GM19463 (cell line): ENCODE measurements around the gene MYO1E.
"Not testable (repeated sequence)": the region's sequence is repeated elsewhere in the genome, so short reads cannot be mapped to it uniquely, and the experiment has no call there.

Source experiments
- ATAC-seq: cut with Tn5 transposase; IDR thresholded peaks from one replicate; pipeline ENCODE4 v1.9.1; 2021; ENCODE audit warnings: mild to moderate bottlenecking, moderate library complexity; ENCODE audit not compliant: unreplicated experiment

Gene MYO1E

DNA sequence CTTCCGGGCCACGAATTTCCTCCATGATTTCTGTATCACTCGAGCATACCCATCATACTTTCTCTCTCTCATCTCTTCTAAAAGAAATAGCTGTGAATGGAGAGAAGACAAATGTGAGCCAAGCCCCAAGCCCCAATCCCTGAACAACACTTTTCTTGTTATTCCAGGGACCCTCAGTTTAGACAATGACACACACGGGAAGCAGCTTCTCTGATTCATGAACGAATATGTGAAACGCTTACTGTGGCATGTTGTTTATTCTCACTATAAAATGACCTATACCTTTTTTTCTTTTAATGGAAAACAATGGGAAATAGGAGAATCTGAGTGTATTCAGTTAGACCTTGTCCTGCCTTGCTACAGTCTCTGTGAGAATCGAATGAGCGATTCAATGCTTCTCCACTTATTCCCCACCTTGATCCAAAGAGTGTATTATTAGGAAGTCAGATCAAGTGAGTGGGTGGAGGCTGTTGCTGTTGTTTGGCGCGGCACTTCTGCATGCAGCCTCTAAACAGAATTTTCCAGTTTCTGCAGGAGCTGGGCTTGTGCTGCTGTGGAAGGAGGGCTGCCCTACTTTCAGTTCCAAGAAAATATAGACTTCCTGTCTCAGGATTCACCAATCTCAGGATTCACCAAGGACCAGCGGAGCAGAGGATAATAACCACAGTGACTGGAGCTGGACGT is 198.4 kb downstream of the MYO1E start:
- no peak for ATAC-seq

DNA sequence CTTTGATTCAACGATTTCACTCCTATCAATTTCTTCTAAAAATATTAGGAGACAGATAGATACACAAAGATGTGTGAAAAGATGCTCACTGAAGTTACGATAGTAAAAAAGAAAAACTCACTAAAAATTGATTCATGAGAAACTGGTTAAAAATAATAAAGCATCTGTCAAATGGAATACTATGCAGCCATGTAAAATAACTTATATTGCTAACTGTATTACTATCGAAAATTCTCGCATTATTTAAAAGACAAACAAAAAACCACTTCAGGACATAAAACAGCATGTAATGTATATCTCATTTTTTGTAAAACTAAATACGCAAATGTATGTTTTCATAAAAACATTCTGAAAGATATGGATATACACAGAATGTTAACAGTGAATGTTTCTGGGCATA is 199.5 kb downstream of the MYO1E start:
- no peak for ATAC-seq

DNA sequence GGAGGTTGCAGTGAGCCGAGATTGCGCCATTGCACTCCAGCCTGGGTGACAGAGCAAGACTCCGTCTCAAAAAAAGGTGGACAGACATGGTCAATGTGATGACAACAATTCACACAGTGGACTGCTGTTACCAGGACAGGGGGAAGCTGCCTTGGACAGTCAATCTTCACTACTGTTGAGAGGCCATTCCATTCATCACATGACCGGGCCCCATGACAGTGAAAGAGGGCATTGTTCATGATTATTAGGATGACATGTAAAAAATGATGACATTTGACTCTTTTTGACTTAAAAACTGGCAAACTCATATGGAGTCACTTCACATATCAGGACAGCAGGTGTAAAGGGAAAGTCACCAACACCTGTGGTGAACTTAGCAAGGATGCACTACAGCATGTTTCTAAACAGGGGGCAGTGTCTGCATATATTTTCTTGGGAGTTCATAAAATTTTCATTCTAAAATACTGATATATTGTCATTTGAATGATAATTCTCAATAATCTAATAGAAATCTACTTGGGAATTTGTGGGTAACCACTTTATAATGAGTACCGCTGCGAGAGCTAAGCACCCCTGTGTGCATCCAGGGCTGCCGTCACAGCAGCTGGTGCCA is 200.3 kb downstream of the MYO1E start:
- no peak for ATAC-seq

DNA sequence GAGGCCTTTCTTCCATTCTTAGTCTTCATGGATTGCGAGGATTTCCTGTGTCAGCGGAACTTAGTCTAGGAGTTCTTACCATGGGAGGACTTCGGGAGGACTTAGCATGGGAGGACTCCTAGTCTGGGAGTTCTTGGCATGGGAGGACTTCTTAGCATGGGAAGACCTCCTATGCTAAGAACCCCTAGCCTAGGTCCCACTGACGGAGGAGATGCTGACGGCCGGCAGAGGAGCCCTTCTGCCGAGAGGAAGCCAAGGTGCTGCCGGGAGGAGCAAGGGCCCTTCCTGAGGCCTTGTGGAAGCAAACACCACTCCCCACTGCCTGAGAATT is 201.6 kb downstream of the MYO1E start:
- no peak for ATAC-seq

DNA sequence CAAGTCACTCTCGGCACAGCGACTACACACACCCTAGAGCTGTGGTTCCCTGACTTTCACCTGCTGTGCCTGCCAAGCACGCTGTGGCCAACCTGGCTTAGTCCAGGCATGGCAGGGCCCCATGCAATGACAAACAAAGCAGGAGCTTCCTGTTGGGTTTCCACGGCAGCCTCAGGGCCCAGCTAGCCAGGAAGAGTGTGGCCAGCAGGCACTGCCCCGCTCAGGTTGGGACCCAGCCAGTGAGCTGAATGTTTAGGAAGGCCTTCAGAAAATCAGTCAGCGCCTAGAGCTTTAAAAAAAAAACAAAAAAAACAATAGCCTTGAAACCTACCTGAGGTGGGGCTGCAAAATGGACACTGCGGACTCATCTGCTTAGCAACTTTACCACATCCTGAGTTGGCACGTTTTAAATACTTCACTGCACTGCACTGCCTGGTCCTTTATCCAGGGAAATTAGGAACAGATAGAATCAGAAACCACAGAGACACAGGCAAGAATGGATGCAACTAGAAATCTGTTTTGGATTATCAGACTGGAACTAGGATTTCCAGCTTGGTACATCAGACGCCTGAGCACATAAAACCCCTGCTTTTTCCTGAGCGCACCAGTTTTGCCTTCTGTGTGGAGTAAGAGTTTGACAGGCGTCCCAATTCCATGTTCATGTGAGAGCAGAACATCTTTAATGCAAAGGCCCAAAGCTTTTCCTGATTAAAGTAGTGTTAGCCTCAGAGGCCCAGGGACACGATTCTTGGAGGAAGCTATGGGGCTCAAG is 202.2 kb downstream of the MYO1E start:
- ATAC-seq = no peak

DNA sequence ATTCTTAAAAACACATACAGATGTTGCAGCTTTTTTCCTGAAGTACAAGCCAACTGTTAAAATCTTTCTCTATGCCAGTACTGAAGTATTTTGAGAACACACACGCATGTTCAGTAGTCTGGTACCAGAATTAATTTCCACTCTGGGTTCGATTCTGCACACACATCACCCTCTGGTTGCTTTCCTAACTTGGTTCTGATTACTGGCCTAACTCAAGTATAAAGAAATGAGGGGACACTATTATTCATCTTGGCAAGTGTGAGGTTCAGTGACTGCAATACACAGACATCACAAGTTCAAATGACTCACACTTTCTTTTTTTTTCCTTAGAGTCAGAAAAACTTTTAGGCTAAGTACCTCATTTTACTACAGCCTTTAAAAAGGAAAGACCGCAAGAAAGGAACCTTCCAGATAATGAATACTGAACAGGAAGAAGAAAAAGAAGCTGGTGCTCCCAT is 203.4 kb downstream of the MYO1E start:
- no peak for ATAC-seq

DNA sequence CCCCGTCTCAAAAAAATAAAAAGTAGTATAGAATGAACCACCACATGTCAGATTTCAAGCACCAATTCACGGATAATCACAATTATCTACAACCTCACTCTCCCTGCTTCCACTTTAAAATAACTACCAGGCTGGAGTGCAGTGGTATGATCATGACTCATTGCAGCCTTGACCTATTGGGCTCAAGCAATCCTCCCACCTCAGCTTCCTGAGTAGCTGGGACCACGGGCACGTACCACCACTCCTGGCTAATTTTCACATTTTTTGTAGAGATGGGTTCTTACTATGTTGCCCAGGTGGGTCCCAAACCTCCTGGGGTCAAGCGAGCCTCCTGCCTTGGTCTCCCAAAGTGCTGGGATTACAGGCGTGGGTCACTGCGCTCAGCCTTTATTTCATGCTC is 204.1 kb downstream of the MYO1E start:
- ATAC-seq = no peak

DNA sequence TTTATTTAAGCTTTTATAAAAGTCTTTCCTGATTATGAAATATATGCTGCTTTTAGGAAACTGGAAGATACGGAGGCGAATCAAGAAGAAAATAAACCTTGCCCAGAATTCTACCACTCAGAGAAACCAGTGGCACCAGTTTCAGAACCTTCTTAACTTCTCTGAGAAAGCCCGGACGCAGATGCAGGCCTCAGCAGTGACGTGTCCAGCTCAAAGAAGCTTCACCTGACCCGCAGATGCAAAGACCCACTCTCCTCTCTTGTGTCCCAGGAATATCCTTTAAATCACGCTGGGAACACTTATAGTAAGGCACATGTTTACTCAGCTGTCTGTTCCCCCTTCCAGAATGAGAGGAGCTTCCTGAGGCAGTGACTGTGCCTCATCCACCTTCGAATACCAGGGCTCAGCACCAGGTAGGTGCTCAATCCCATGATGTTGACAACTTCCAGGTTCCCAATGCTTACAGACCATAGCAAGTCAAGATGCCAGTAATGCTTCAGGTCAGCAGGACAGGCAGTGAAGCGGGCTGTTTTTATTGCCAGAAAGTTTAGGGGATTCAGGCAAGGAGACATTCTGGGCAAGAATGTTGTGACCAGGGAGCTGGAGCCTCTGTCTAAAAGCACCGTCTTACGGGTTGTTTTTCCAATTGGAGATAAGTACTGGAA is 205.9 kb downstream of the MYO1E start:
- no peak for ATAC-seq

DNA sequence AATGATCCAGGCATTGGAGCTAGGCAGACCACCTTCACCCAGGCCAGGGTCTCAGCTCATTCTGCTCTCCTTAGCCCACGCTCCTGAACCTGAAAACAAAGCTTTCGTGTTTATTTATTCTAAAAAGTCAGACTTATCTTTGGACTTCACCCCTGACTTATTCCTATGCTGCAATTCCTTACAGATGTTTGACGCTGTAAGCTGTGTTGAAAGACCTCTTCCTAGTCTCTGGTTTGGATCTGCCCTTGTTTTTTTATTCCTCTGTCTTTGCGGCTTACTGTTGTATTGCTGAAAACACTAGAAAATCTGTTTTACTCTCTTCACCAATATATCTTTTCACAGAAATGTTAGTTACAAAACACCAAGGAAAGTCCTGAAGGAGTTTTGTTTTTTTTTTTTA is 206.5 kb downstream of the MYO1E start:
- no peak for ATAC-seq

DNA sequence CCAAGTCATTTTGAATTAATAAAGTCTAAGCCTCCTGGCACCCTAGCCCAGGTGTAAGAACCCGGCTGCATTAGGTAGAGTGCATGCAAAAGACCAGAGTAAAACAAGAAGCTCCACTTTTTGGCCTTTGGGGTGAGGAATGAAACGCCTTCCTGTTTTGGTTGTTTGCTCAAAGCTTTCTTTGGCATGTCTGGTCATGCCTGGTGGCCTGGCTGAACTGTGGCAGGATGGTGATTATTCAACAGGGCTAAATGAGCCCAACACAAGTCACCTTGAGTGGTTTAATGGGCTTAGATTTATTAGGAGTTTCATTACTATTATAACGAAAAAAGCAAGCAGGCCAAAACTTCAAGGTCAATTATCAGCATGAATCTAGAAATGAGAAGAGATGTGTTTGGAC is 206.9 kb downstream of the MYO1E start:
- no peak for ATAC-seq

DNA sequence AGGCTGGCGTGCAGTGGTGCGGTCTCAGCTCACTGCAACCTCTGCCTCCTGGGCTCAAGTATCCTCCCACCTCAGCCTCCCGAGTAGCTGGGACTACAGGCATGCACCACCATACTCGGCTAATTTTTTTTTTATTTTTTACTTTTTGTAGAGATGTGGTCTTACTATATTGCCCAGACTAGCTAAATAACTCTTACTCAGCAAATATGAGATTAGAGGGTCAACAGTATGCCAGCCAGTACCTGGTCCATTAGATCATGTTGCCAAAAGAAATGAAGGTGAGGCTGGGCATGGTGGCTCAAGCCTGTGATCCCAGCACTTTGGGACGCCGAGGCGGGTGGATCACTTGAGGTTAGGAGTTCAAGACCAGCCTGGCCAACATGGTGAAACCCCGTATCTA is 210.6 kb downstream of the MYO1E start:
- ATAC-seq = not testable (repeated sequence)

DNA sequence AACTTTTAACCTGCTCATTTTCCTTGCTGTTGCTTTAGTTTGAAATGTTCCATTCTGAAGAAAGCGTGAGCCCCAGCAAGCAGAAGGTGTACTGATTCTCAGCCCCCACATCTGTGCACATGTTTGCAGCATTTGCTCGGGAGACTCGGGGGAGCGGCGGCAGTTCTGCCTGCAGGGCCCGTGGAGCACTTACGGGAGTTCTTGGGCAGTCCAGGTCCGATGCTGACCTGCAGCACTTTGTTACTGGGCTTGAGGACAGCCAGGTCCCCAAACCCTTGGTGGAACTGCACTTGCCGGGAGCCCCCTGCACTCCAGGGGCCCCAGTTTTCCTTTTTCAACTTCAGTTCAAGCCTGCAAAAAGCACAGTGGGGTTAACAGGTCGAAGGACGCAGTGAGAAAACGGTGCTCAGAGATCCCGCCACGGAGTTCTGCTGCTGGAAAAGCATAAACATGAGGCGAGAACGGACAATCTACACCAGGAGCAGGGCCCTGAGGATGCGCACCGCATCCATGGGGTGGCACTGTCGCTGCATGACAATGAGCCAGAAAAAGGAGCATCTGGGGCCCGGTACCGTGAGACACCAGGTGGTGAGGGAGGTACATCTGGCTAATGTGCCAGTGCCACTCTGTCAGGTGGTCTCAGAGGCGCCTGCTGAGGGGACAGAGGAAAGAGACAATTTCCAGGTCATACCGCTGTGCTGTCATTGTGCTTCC is 211.6 kb downstream of the MYO1E start:
- ATAC-seq = no peak

DNA sequence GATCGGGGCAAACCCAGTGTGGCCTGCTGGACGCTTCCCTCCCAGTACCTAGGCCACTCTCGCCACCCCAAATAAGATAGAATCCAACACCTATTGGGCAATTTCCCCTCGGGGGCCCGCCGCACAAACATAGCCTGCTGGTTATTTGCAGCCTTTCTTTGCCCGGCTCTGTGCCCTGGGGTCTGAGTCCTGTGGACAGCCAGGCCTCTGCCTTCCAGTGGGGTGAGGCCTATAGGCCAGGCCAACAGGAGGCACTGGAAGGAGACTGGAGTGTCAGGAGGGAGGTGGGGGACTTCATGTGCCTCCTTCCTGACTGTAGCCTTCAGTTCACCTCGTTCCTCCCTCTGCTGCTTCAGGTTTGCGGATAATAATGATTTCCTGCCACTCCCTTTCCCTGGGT is 213.5 kb downstream of the MYO1E start:
- ATAC-seq = no peak

DNA sequence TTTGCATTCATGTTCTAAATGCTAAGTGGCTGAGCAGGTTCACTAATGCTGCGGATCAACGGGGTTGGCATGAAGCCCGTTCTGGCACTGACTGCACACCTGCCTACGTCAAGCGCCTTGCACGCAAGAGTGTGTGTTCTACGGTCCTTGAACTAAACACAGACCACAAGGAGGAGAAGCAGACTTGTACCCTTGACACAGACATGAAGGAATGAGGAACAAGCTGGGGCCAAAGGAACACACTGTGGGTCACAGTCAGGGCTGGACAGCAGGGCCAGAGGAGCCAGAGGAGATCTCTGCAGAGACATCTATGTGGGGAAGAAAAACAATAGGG is 214.0 kb downstream of the MYO1E start:
- ATAC-seq = no peak

DNA sequence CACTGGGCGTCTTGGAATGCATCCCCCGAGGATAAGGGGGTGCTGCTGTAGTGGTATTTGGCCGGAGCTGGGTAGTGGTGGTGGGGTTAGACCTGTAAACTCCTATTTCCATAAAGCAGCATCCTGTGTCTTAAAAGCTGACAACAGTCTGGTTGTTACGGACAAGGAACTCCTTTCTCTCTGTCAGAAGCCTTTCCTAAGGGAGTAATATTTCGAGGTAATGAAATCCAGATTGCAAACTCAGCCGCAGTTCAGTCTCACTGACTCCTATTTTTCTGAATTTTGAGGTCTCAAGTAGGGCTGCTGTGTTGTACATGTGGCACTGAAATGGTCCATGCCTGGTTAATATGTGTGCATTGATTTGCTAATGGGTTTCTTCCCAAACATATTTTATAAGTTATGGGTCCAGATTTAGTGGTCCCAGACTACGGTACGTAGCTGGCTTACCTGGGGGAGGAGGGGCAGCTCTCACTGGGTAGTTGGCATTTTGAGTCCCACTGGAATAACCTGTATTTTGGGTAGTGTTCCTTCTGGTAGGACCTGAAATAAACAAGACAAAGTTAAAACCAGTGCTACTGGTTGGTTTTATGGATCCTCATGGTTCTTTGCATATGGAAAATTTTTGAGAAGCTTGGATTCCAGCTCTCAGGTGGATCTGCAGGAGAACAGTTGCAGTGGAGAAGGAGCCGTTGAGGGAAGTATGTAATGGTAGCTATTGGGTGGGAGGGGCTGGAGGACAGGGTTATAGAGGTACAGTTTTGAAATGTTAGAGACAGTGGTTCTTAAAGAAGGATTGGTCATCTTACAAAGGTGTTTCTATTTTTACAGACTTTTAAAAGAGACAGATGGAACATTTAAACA is 214.6 kb downstream of the MYO1E start:
- no peak for ATAC-seq

DNA sequence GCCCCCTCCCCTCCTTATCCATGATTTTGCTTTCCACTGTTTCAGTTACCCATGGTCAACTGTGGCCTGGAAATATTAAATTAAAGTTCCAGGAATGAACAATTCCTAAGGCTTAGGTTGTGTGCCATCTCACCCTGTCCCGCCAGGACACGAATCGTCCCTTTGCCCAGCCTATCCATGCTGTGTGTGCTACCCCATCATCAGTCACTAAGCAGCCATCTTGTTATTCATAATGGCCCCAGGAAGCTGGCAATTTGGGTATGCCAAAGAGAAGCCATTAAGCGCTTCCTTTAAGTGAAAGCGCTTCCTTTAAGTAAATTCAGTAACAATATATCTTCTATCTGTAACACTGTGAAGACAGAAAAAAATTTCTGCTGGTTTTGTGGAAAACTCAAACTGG is 215.3 kb downstream of the MYO1E start:
- ATAC-seq = no peak

DNA sequence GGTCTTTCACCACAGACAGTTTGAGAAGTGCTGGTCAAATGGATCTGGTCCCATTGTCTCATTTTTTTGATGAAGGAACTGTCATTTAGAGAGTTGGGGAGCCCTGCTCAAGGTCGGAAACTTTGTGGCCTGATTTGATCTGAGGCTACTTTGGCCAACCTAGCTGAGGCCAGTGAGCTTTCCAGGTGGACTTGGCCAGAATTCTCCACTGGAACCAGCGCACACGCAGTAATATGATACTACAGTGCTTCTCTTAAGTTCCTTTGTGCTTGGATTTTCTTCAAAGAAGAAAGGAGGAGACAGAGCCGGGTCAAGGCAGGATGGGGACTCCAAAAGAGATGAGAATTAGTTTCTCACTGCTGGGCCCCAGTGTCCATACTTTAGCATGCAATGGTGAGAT is 217.2 kb downstream of the MYO1E start:
- ATAC-seq = no peak

DNA sequence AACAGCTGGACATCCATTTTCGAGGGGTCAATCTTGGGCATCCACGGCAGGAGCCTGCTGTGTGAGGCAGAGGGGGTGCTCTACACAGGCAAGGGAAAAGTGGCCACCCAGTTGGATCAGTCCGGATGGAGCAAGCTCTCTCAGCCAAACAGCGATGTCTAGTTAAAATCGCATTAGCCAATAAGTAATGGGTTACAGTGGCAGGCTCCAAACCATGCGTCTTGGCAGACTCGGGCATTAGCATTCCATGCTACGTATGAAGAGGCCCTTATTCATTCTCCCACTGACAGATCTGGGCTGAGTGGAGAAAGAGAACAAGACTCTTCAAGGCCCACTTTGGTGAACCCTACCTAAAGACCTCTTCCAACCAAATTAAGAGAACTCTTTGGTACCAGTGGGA is 218.4 kb downstream of the MYO1E start:
- ATAC-seq = no peak

DNA sequence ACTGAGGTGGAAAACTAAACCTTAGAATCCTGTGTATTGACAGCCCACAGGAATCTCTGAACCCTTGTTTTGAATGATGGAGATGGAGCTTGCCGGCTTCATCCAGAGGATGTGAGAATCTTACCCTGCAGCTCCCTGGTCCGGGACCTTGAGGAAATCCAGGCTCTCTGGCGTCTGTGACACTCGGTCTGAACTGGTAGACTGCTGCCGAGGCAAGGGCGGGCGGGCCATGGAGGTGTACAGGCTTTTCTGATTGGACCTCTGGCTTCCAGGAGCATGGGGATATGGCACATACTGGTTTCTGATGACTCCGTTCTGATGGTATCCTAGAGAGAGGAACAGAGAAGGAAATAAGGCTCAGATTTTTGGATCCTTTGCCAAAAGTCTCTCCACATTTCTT is 219.2 kb downstream of the MYO1E start:
- ATAC-seq = no peak

DNA sequence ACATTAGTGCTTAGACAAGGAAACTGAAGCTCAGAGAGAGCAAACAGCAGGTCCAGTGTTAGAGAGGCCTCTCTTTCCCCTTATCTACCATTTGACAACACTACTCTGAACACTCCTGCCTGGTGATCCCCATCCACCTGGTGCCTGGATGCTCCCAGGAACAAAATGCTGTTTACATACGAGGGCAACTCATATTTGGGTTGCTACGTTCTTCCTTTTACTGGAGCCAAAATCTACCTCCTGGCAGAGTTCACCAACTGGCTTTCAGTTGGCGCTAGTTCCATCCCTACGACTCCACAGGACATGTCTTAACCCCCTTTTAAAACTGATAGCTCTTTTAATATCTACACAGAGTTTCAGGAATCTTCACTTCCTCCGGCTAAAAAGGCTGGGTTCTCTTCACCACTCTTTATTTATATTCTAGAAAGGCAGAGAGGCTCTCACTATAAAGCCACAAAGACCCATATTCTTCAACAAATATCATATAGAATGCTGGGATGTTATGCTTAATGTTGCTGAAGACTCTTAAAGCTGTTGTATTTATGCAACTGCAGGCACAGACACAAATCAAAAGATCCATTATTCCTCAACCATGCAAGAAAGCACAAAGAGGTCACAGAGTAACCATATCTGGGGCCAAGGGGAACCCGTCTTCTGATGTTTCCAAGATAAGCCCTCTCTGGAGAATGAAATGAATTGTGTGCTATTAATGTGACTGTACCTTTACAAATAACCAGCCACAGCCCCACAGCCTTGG is 219.8 kb downstream of the MYO1E start:
- ATAC-seq = no peak
